Right lobe of liver (tissue), 4 donors: ENCODE data around the gene C4orf50.

Experiments
- POLR2A ChIP-seq: fragments of 450-650 bp; IDR thresholded peaks from one replicate; pipeline ENCODE4 v1.6.1; 2017; ENCODE audit warnings: antibody characterized with exemption, mild to moderate bottlenecking
- TF ChIP-seq, protein P1 (sequence below), 4 donors: fragments of 200-600 bp in 3 of 4; fragments of 450-650 bp in 1 of 4; IDR thresholded peaks; one replicate each; pipeline versions ENCODE4 v1.5.1 to v1.8.0; 2016 to 2022; ENCODE audit warnings: antibody characterized with exemption in 4 of 4, mild to moderate bottlenecking in 2 of 4
- donor health status: DM: no; HTN: no; CAD: no.
- donor health status: DM: no; HTN: no; CAD: no.
- donor health status: DM: no; HTN: yes; CAD: no.

DNA sequence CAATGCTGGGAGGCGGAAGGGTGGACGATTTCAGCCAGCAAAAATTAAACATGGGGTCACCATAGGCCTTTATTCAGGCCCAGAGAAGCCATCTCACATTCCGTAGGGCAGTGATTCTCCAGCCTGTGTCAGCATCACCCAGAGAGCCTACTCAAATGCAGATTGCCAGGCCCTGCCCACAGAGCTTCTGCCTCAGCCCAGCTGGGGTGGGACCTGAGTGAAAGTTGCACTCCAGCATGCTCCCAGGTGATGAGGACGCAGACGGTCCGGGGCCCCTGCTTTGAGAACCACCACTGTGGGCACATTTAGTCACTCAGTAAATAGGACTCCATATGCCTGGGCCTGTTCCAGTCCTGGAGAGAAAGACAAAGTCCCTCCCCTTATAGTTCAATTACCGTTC lies 12.4 kb upstream of the C4orf50 start:
- TF ChIP-seq, protein P1, sequence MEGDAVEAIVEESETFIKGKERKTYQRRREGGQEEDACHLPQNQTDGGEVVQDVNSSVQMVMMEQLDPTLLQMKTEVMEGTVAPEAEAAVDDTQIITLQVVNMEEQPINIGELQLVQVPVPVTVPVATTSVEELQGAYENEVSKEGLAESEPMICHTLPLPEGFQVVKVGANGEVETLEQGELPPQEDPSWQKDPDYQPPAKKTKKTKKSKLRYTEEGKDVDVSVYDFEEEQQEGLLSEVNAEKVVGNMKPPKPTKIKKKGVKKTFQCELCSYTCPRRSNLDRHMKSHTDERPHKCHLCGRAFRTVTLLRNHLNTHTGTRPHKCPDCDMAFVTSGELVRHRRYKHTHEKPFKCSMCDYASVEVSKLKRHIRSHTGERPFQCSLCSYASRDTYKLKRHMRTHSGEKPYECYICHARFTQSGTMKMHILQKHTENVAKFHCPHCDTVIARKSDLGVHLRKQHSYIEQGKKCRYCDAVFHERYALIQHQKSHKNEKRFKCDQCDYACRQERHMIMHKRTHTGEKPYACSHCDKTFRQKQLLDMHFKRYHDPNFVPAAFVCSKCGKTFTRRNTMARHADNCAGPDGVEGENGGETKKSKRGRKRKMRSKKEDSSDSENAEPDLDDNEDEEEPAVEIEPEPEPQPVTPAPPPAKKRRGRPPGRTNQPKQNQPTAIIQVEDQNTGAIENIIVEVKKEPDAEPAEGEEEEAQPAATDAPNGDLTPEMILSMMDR (IDR thresholded peaks at IDR 0.05) = no peak
- TF ChIP-seq POLR2A = no peak
